Measurements from ENCODE around the gene BOD1. TPM values are rescaled to one million over a fixed set of nuclear protein-coding genes. Genes with fewer than 3 reads are reported as not detected.
A peak's percentile ranks its signal among the peaks of the same experiment; 100 is the strongest.

Gene BOD1
- total RNA-seq, 1 donor from 2014 or later: 144 TPM

DNA sequence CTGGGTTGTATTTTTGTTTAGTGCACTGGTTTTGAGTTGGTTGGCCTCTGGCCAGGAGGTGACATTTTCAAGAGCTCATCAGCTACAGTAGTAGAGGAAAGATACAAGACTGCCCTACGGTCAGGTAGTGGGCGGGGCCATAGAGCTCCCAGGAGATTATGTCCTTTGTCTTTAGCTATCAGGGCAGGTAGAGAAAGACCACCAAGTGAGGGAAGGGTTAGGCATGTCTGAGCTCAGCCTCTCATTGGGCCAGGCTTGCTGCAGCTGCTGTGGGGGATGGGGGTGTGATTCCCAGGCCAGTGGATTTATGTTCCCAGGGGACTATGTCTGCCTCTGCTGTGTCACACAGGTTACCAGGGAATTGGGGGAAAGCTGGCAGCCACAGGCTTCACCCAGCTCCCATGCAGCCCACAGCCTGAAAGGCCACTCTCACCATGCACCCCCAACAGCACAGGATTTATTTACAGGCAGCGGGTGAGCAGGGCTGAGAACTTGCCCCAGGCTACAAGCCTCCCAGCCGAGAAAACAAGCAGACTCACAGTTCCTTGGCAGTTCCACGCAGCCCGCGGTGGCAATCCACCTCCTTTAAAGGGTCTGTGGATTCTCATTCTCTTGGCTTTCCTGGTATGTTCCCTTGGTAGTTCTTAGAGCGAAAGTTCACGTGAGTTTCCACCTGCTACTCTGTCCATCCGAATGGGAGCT is 37.5 kb upstream of the BOD1 start:
- H2AFZ ChIP-seq (replicated peaks): no peak overlapping the region
- no peak overlapping the region for H3K4me3 Mint-ChIP-seq
- no peaks in the 10 kb centered on the region for H3K4me1 ChIP-seq
- H3K27ac ChIP-seq: no peak overlapping the region
- no peaks in the 10 kb centered on the region for H3K36me3 ChIP-seq
- no peaks in the 10 kb centered on the region for H4K20me1 ChIP-seq (ENCODE audit: low read depth)
- H3K79me2 ChIP-seq (ENCODE audit: low read depth): no peaks in the 10 kb centered on the region
- H3K27ac Mint-ChIP-seq: no peak overlapping the region
- H3K9ac ChIP-seq: no peak overlapping the region
- no peaks in the 10 kb centered on the region for H3K27me3 ChIP-seq
- H3K27me3 Mint-ChIP-seq (ENCODE audit: insufficient read depth, low read depth): peaks cover 6% of the 10 kb centered on the region
- peaks cover 22% of the 10 kb centered on the region for H3K9me3 Mint-ChIP-seq
- H3K9me3 ChIP-seq (ENCODE audit: low read depth): no peaks in the 10 kb centered on the region
- no peak overlapping the region for H3K4me2 ChIP-seq
- no peaks in the 10 kb centered on the region for H3F3A ChIP-seq (ENCODE audit: low read depth)
- TF ChIP-seq EZH2phosphoT487 (IDR thresholded peaks at IDR 0.05): no peak
- TF ChIP-seq, protein P1, sequence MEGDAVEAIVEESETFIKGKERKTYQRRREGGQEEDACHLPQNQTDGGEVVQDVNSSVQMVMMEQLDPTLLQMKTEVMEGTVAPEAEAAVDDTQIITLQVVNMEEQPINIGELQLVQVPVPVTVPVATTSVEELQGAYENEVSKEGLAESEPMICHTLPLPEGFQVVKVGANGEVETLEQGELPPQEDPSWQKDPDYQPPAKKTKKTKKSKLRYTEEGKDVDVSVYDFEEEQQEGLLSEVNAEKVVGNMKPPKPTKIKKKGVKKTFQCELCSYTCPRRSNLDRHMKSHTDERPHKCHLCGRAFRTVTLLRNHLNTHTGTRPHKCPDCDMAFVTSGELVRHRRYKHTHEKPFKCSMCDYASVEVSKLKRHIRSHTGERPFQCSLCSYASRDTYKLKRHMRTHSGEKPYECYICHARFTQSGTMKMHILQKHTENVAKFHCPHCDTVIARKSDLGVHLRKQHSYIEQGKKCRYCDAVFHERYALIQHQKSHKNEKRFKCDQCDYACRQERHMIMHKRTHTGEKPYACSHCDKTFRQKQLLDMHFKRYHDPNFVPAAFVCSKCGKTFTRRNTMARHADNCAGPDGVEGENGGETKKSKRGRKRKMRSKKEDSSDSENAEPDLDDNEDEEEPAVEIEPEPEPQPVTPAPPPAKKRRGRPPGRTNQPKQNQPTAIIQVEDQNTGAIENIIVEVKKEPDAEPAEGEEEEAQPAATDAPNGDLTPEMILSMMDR (IDR thresholded peaks at IDR 0.05): no peak
- no peak for TF ChIP-seq EZH2 (IDR thresholded peaks at IDR 0.05)
- DNase-seq (ENCODE audit: low spot score): no peak
- H3K4me3 ChIP-seq: no peak overlapping the region
- peaks cover 7% of the 10 kb centered on the region for H3K4me1 Mint-ChIP-seq
- H3K36me3 Mint-ChIP-seq: no peaks in the 10 kb centered on the region

GRCh38 chr5:173648308-173648866 is 31.9 kb upstream of the BOD1 start:
- Histone ChIP-seq H3F3A (ENCODE audit: low read depth) (no peaks in the 10 kb centered on the region), H3K36me3 (no peaks in the 10 kb centered on the region), H2AFZ (replicated peaks) (no peak overlapping the region), H3K27ac (no peak overlapping the region), H3K9ac (no peak overlapping the region), H3K27me3 (no peaks in the 10 kb centered on the region), H3K79me2 (ENCODE audit: low read depth) (no peaks in the 10 kb centered on the region), H4K20me1 (ENCODE audit: low read depth) (no peaks in the 10 kb centered on the region), H3K9me3 (ENCODE audit: low read depth) (no peaks in the 10 kb centered on the region), H3K4me1 (peaks cover 15% of the 10 kb centered on the region), H3K4me2 (no peak overlapping the region), H3K4me3 (no peak overlapping the region)
- TF ChIP-seq EZH2phosphoT487 (IDR thresholded peaks at IDR 0.05) (no peak), EZH2 (IDR thresholded peaks at IDR 0.05) (no peak)
- TF ChIP-seq, protein P1 (IDR thresholded peaks at IDR 0.05): no peak
- Mint-ChIP-seq H3K4me1 (peaks cover 34% of the 10 kb centered on the region), H3K36me3 (no peaks in the 10 kb centered on the region), H3K27ac (no peak overlapping the region), H3K4me3 (no peak overlapping the region), H3K9me3 (peaks cover 13% of the 10 kb centered on the region), H3K27me3 (ENCODE audit: insufficient read depth, low read depth) (peaks cover 5% of the 10 kb centered on the region)
- DNase-seq (ENCODE audit: low spot score): no peak

DNA sequence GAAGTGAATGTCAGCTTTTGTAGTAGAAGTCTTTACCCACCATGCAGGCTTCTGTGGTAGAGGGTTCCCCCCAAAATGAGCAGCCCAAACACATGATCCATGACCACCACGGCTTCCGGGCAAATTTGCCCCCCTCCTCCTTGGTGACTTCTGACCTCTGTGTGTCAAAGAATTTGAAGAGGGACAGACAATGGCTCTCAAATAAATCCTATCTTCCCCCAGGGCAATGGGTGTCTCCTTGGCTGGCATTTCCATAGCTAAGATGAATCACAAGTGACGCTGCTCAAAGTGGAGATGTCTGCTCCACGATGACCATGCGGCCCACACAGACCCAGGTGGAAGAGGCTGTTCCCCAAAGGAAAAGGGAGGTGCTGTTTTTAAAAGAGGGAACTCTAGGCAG is 30.2 kb upstream of the BOD1 start:
- Histone ChIP-seq H4K20me1 (ENCODE audit: low read depth) (no peaks in the 10 kb centered on the region), H3K4me3 (no peak overlapping the region), H3K36me3 (no peaks in the 10 kb centered on the region), H2AFZ (replicated peaks) (no peak overlapping the region), H3K9me3 (ENCODE audit: low read depth) (no peaks in the 10 kb centered on the region), H3K9ac (no peak overlapping the region), H3K4me1 (peaks cover 15% of the 10 kb centered on the region), H3K27me3 (no peaks in the 10 kb centered on the region), H3K27ac (no peak overlapping the region), H3K4me2 (no peak overlapping the region), H3F3A (ENCODE audit: low read depth) (no peaks in the 10 kb centered on the region), H3K79me2 (ENCODE audit: low read depth) (no peaks in the 10 kb centered on the region)
- H3K27ac Mint-ChIP-seq: peak overlapping the region; percentile 12
- peaks cover 7% of the 10 kb centered on the region for H3K27me3 Mint-ChIP-seq (ENCODE audit: insufficient read depth, low read depth)
- peaks cover 43% of the 10 kb centered on the region for H3K4me1 Mint-ChIP-seq
- no peaks in the 10 kb centered on the region for H3K36me3 Mint-ChIP-seq
- H3K9me3 Mint-ChIP-seq: peaks cover under 1% of the 10 kb centered on the region
- no peak for TF ChIP-seq EZH2phosphoT487 (IDR thresholded peaks at IDR 0.05)
- TF ChIP-seq, protein P1 (IDR thresholded peaks at IDR 0.05): no peak
- TF ChIP-seq EZH2 (IDR thresholded peaks at IDR 0.05): no peak
- H3K4me3 Mint-ChIP-seq: peak overlapping the region; percentile 44
- DNase-seq (ENCODE audit: low spot score): no peak

Data from neural progenitor cell (in vitro differentiated cells).